H1 (cell line): ENCODE data around the gene DCTN3. TPM values are rescaled to one million over a fixed set of nuclear protein-coding genes. Genes with fewer than 3 reads are reported as not detected.

ENCODE experiments used
- CTCF ChIA-PET: fragments of 300-600 bp; sonication (Branson Sonifier 250); formaldehyde crosslinking; loops from one replicate; lab custom pipeline; 2021; ENCODE audit not compliant: partially characterized antibody; lab: Charles Lee
- POLR2A ChIA-PET: fragments of 300-600 bp; sonication (Branson Sonifier 250); formaldehyde crosslinking; loops from one replicate; lab custom pipeline; 2021; ENCODE audit warnings: inconsistent platforms; ENCODE audit not compliant: partially characterized antibody; lab: Charles Lee
- DNase-seq, 2 experiments: peaks; one replicate each; pipeline versions ENCODE4 v3.0.0 to v3.0.0-alpha.2; 2010 to 2022; ENCODE audit warnings: low spot score in 2 of 2, low read depth in 1 of 2, mixed read lengths in 1 of 2
- FAIRE-seq: peaks from 2 replicates; lab custom pipeline; 2011; peaks lifted over from hg19 to GRCh38; lab: Jason Lieb, UNC
- H2AFZ ChIP-seq: 2 replicates; pipeline ENCODE4 v1.8.1; 2012; ENCODE audit warnings: low read length, inconsistent platforms
- H2AK5ac ChIP-seq: 2 replicates; pipeline ENCODE4 v1.6.1; 2013; ENCODE audit warnings: low read depth, low read length
- H2BK120ac ChIP-seq: replicated peaks from 2 replicates; pipeline ENCODE3; 2013; ENCODE audit warnings: low read depth, low read length, inconsistent platforms
- H2BK12ac ChIP-seq: 2 replicates; pipeline ENCODE4 v1.6.1; 2013; ENCODE audit warnings: low read depth, low read length
- H2BK15ac ChIP-seq: 2 replicates; pipeline ENCODE4 v1.6.1; 2013; ENCODE audit warnings: low read length
- H2BK20ac ChIP-seq: 2 replicates; pipeline ENCODE4 v1.6.1; 2013; ENCODE audit warnings: low read length
- H2BK5ac ChIP-seq: 2 replicates; pipeline ENCODE4 v1.6.1; 2013; ENCODE audit warnings: low read depth, low read length
- H3K14ac ChIP-seq: 2 replicates; pipeline ENCODE4 v1.6.1; 2013; ENCODE audit warnings: inconsistent platforms; ENCODE audit not compliant: insufficient read length
- H3K18ac ChIP-seq: 2 replicates; pipeline ENCODE4 v1.6.1; 2013; ENCODE audit warnings: low read length; ENCODE audit errors: extremely low read depth
- H3K23ac ChIP-seq: 2 replicates; pipeline ENCODE4 v1.6.1; 2013; ENCODE audit warnings: inconsistent platforms; ENCODE audit not compliant: insufficient read length
- H3K23me2 ChIP-seq: 2 replicates; pipeline ENCODE4 v1.6.1; 2013; ENCODE audit warnings: low read depth, low read length
- H3K27ac ChIP-seq: 2 replicates; pipeline ENCODE4 v1.6.1; 2011; ENCODE audit warnings: low read depth, low read length, inconsistent platforms
- H3K27me3 ChIP-seq, 4 experiments: replicated peaks in 1 of 4; 1 replicate in 1 of 4; 2 replicates in 3 of 4; pipeline versions ENCODE4 v1.6.1 to v1.8.1; 2011 to 2013; ENCODE audit warnings: low read length in 3 of 4, mild to moderate bottlenecking in 3 of 4, inconsistent platforms in 2 of 4, mixed read lengths in 2 of 4, moderate library complexity in 1 of 4; ENCODE audit not compliant: control insufficient read depth in 3 of 4, insufficient read depth in 3 of 4; ENCODE audit errors: extremely low read depth in 1 of 4
- H3K36me3 ChIP-seq, 4 experiments: 2 replicates each; pipeline versions ENCODE4 v1.6.1 to v1.8.1; 2011 to 2013; ENCODE audit warnings: mild to moderate bottlenecking in 4 of 4, low read length in 3 of 4, moderate library complexity in 2 of 4, control low read depth in 1 of 4, inconsistent platforms in 1 of 4; ENCODE audit not compliant: insufficient read depth in 4 of 4, control insufficient read depth in 2 of 4
- H3K4ac ChIP-seq: replicated peaks from 2 replicates; pipeline ENCODE3; 2013; ENCODE audit warnings: low read length, low read depth, mixed read lengths, inconsistent platforms; ENCODE audit not compliant: insufficient read length
- H3K4me1 ChIP-seq, 4 experiments: replicated peaks in 1 of 4; 1 replicate in 1 of 4; 2 replicates in 3 of 4; pipeline versions ENCODE4 v1.6.1 to v1.8.1; 2011 to 2013; ENCODE audit warnings: low read length in 3 of 4, inconsistent platforms in 2 of 4, mixed read lengths in 1 of 4; ENCODE audit not compliant: insufficient read depth in 4 of 4, control insufficient read depth in 3 of 4
- H3K4me2 ChIP-seq, 2 experiments: 2 replicates each; pipeline versions ENCODE4 v1.6.1 to v1.8.1; 2011 to 2013; ENCODE audit warnings: low read depth in 2 of 2, low read length in 2 of 2, control low read depth in 1 of 2, inconsistent platforms in 1 of 2, mild to moderate bottlenecking in 1 of 2; ENCODE audit not compliant: insufficient read depth in 1 of 2
- H3K4me3 ChIP-seq, 4 experiments: fragments of 200-600, 300-600 bp in 1 of 4; sonication (generic), shearing (Covaris generic), sonication (Bioruptor Twin) in 1 of 4; 2 replicates each; pipeline versions ENCODE4 v1.5.1 to v1.8.1; 2011 to 2016; ENCODE audit warnings: low read length in 4 of 4, low read depth in 3 of 4, control low read depth in 2 of 4, inconsistent platforms in 2 of 4, mild to moderate bottlenecking in 2 of 4, mixed read lengths in 1 of 4, moderate library complexity in 1 of 4; ENCODE audit not compliant: insufficient read depth in 2 of 4; ENCODE audit errors: extremely low read depth in 1 of 4
- H3K56ac ChIP-seq: replicated peaks from 2 replicates; pipeline ENCODE3; 2013; ENCODE audit warnings: low read depth, mild to moderate bottlenecking, mixed read lengths, low read length, inconsistent platforms; ENCODE audit not compliant: insufficient read length
- H3K79me1 ChIP-seq: 2 replicates; pipeline ENCODE4 v1.6.1; 2013; ENCODE audit warnings: low read depth, low read length, control low read depth
- H3K79me2 ChIP-seq, 2 experiments: 2 replicates each; pipeline versions ENCODE4 v1.6.1 to v1.8.1; 2012 to 2013; ENCODE audit warnings: low read length in 2 of 2, mild to moderate bottlenecking in 2 of 2, inconsistent platforms in 1 of 2; ENCODE audit not compliant: insufficient read depth in 2 of 2, control insufficient read depth in 1 of 2
- H3K9ac ChIP-seq, 4 experiments: replicated peaks in 1 of 4; 1 replicate in 1 of 4; 2 replicates in 3 of 4; pipeline versions ENCODE4 v1.6.1 to v1.8.1; 2011 to 2013; ENCODE audit warnings: low read depth in 3 of 4, low read length in 3 of 4, control low read depth in 2 of 4, mild to moderate bottlenecking in 2 of 4, moderate library complexity in 2 of 4, inconsistent platforms in 1 of 4; ENCODE audit errors: extremely low read depth in 1 of 4
- H3K9me3 ChIP-seq, 2 experiments: 2 replicates each; pipeline versions ENCODE4 v1.6.1 to v1.8.1; 2012 to 2013; ENCODE audit warnings: mild to moderate bottlenecking in 2 of 2, moderate library complexity in 2 of 2, control low read depth in 1 of 2, inconsistent platforms in 1 of 2, low read depth in 1 of 2, low read length in 1 of 2, mixed read lengths in 1 of 2; ENCODE audit not compliant: insufficient read depth in 2 of 2
- H4K20me1 ChIP-seq, 2 experiments: replicated peaks in 1 of 2; 2 replicates each; pipeline versions ENCODE3 to v1.8.1; 2011 to 2013; ENCODE audit warnings: inconsistent platforms in 2 of 2, low read length in 2 of 2, mild to moderate bottlenecking in 1 of 2; ENCODE audit not compliant: insufficient read depth in 2 of 2, control insufficient read depth in 1 of 2
- H4K5ac ChIP-seq: 2 replicates; pipeline ENCODE4 v1.6.1; 2013; ENCODE audit warnings: low read length, low read depth, mixed read lengths, inconsistent platforms; ENCODE audit not compliant: insufficient read length
- H4K8ac ChIP-seq: 2 replicates; pipeline ENCODE4 v1.8.0; 2013; ENCODE audit warnings: mild to moderate bottlenecking, moderate library complexity, low read length, inconsistent platforms; ENCODE audit not compliant: insufficient read depth; ENCODE audit errors: extremely low read depth
- H4K91ac ChIP-seq: replicated peaks from 2 replicates; pipeline ENCODE3; 2013; ENCODE audit warnings: low read length, mixed read lengths, inconsistent platforms; ENCODE audit not compliant: insufficient read length
- ASH2L ChIP-seq: fragments of 200-600, 300-600 bp; sonication (generic); IDR thresholded peaks from one replicate; pipeline ENCODE4 v1.7.1; 2017; ENCODE audit warnings: low read length
- BACH1 ChIP-seq: IDR thresholded peaks from 2 replicates; pipeline ENCODE4 v1.6.1; 2012; ENCODE audit warnings: low read length, improper control_type of control experiment
- BRCA1 ChIP-seq: IDR thresholded peaks from 2 replicates; pipeline ENCODE4 v1.6.1; 2012; ENCODE audit warnings: low read depth, low read length, improper control_type of control experiment
- CBX5 ChIP-seq: fragments of 300-800, 300-1000 bp; sonication (generic); IDR thresholded peaks from 2 replicates; pipeline ENCODE4 v1.7.1; 2016; ENCODE audit warnings: antibody characterized with exemption, low read length, low read depth
- EGR1 ChIP-seq: IDR thresholded peaks from 2 replicates; pipeline ENCODE4 v1.6.1; 2011; ENCODE audit warnings: low read depth, low read length, borderline replicate concordance
- KDM4A ChIP-seq: IDR thresholded peaks from one replicate; pipeline ENCODE4 v1.7.1; 2012; ENCODE audit warnings: low read depth, mild to moderate bottlenecking, moderate library complexity, low read length, inconsistent platforms; ENCODE audit not compliant: severe bottlenecking
- POLR2AphosphoS5 ChIP-seq: IDR thresholded peaks from 2 replicates; pipeline ENCODE4 v1.6.1; 2011; ENCODE audit warnings: low read depth, low read length
- POU5F1 ChIP-seq: IDR thresholded peaks from 2 replicates; pipeline ENCODE4 v1.6.1; 2011; ENCODE audit warnings: low read depth, mild to moderate bottlenecking, low read length, moderate library complexity
- SRF ChIP-seq: IDR thresholded peaks from 2 replicates; pipeline ENCODE4 v1.6.1; 2011; ENCODE audit warnings: mild to moderate bottlenecking, low read depth, low read length, moderate library complexity
- TEAD4 ChIP-seq: IDR thresholded peaks from 2 replicates; pipeline ENCODE4 v1.6.1; 2012; ENCODE audit warnings: low read depth, low read length, inconsistent platforms, mixed read lengths
- whole genome bisulfite sequencing, 2 experiments: shearing (Covaris generic) in 1 of 2; methylation state at CpG; one replicate each; pipeline versions ENCODE4 v1.1.6 to v1.1.7; 2013 to 2015; ENCODE audit warnings: low lambda C conversion rate in 2 of 2, mixed read lengths in 2 of 2, inconsistent platforms in 1 of 2, low coverage in 1 of 2, missing lambda C conversion rate in 1 of 2; ENCODE audit not compliant: insufficient replicate concordance in 2 of 2, insufficient coverage in 1 of 2, insufficient read length in 1 of 2; ENCODE audit errors: extremely low coverage in 1 of 2, missing lambda C conversion rate in 1 of 2; 5-methylcytosine and 5-hydroxymethylcytosine counted together
- polyA plus RNA-seq, 7 experiments: library from polyadenylated mRNA; depleted of rRNA in 3 of 7; stranded (reverse) in 5 of 7; unstranded in 2 of 7; fragments of >200 nt in 5 of 7; fragments of 200-250 nt in 2 of 7; gene quantifications; 1 replicate in 5 of 7; 2 replicates in 1 of 7; 4 replicates in 1 of 7; pipeline versions ENCODE4 v1.2.1 to v1.2.3, GENCODE V29; 2011 to 2013; ENCODE audit warnings: missing spikeins in 2 of 7, mixed read lengths in 2 of 7
- total RNA-seq: library from RNA; stranded (reverse); fragmentation: NEBNext Ultra II Directional; extraction: Animal tissue kit (Norgen Biotek cat#: 25700); gene quantifications from 2 replicates; pipeline ENCODE4 v1.2.1, GENCODE V29; 2021
- TF ChIP-seq, protein P1 (sequence below): IDR thresholded peaks from 2 replicates; pipeline ENCODE4 v1.6.1; 2012; ENCODE audit warnings: low read length, inconsistent platforms
- TF ChIP-seq, protein P2 (sequence below): IDR thresholded peaks from 2 replicates; pipeline ENCODE4 v1.6.1; 2012; ENCODE audit warnings: inconsistent platforms

DCTN3 gene
- total and polyA plus RNA-seq, 2 of the 8 experiments (the other 6 are each of a cell fraction or from before 2014, with no cell fraction given), result 25.6 to 39.2 TPM

DNA sequence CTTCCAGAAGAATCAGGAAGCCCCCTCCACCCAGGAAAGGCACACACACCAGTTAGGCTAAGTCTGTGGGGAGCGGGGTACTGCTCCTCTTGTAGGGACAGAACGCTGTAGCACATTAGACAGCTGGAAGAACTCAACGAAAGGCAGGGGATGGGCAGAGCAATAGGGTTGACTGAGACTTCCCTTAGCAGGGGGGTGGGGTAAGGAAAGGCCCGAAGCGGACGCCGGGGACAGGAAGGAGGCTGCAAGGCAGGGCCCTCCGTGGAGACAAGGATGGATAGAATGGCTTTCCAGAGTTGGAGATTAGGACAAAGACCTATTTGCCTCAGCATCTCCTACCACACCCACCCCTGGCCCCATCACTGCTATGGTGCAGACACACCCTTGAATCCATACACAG is 45.1 kb downstream of the DCTN3 start:
- no peak for FAIRE-seq
- Histone ChIP-seq H2AFZ (no peak overlapping the region), H2AK5ac (0 out of 2 replicates have a peak overlapping the region, but pooled peaks have one; percentile 6), H3K4ac (no peak overlapping the region), H3K4me1 (peaks cover 9 to 52% (median 29%) of the 10 kb centered on the region in 4 experiments), H3K79me1 (no peaks in the 10 kb centered on the region), H2BK15ac (no peak overlapping the region), H4K5ac (no peak overlapping the region), H3K79me2 (no peaks in the 10 kb centered on the region), H3K9me3 (no peaks in the 10 kb centered on the region), H4K20me1 (peaks cover 0 to 5% of the 10 kb centered on the region in 2 experiments), H3K23ac (no peak overlapping the region), H4K91ac (no peak overlapping the region), H3K18ac (no peak overlapping the region), H2BK5ac (no peak overlapping the region), H2BK12ac (no peak overlapping the region), H3K14ac (no peak overlapping the region), H3K9ac (no peak overlapping the region), H3K4me3 (no peak overlapping the region), H3K36me3 (no peaks in the 10 kb centered on the region), H3K27ac (no peak overlapping the region), H2BK20ac (no peak overlapping the region), H3K27me3 (peaks cover 18 to 53% (median 44%) of the 10 kb centered on the region in 4 experiments), H3K4me2 (no peak overlapping the region), H4K8ac (no peak overlapping the region), H3K23me2 (peaks cover 19% of the 10 kb centered on the region; the same call in 1 of the 2 replicates), H2BK120ac (no peak overlapping the region), H3K56ac (no peak overlapping the region)
- ChIA-PET POLR2A (no interaction called here), CTCF (interaction anchor here (0.7 to 13.8 kb wide), 9 partner anchors 9 to 171 kb away, joined by 3 to 241 read pairs (median 6); no protein-coding TSS in a partner anchor)
- WGBS, 2 experiments, result 78% methylated on average over 8 of the region's 8 CpGs; no CpG with 5 or more reads in 1 of the 2 experiments
- DNase-seq, result no peak
- TF ChIP-seq KDM4A (no peak), ASH2L (no peak), BRCA1 (no peak), CBX5 (no peak), SRF (no peak), BACH1 (no peak), TEAD4 (no peak), EGR1 (no peak), POLR2AphosphoS5 (no peak), POU5F1 (no peak)
- TF ChIP-seq, protein P1, sequence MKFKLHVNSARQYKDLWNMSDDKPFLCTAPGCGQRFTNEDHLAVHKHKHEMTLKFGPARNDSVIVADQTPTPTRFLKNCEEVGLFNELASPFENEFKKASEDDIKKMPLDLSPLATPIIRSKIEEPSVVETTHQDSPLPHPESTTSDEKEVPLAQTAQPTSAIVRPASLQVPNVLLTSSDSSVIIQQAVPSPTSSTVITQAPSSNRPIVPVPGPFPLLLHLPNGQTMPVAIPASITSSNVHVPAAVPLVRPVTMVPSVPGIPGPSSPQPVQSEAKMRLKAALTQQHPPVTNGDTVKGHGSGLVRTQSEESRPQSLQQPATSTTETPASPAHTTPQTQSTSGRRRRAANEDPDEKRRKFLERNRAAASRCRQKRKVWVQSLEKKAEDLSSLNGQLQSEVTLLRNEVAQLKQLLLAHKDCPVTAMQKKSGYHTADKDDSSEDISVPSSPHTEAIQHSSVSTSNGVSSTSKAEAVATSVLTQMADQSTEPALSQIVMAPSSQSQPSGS, result no peak
- TF ChIP-seq, protein P2, sequence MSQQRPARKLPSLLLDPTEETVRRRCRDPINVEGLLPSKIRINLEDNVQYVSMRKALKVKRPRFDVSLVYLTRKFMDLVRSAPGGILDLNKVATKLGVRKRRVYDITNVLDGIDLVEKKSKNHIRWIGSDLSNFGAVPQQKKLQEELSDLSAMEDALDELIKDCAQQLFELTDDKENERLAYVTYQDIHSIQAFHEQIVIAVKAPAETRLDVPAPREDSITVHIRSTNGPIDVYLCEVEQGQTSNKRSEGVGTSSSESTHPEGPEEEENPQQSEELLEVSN, result no peak
